Skeletal muscle tissue (tissue), 4 donors: Measurements from ENCODE around the gene PRPS1. TPM values are rescaled to one million over a fixed set of nuclear protein-coding genes. Genes with fewer than 3 reads are reported as not detected.

Experiments used
- H3K27ac ChIP-seq: one replicate; pipeline ENCODE4 v1.7.0; 2013; ENCODE audit warnings: mild to moderate bottlenecking, low read depth, low read length, inconsistent platforms
- H3K27me3 ChIP-seq, 3 donors: one replicate each; pipeline ENCODE4 v1.7.0; 2013; ENCODE audit warnings: low read length in 3 of 3; ENCODE audit not compliant: control insufficient read depth in 3 of 3, insufficient read depth in 3 of 3
- H3K36me3 ChIP-seq, 3 donors: one replicate each; pipeline ENCODE4 v1.7.0; 2013; ENCODE audit warnings: low read length in 3 of 3; ENCODE audit not compliant: control insufficient read depth in 3 of 3, insufficient read depth in 3 of 3
- H3K4me1 ChIP-seq, 3 donors: one replicate each; pipeline ENCODE4 v1.7.0; 2013; ENCODE audit warnings: low read length in 3 of 3, mild to moderate bottlenecking in 3 of 3; ENCODE audit not compliant: control insufficient read depth in 3 of 3, insufficient read depth in 3 of 3
- H3K4me3 ChIP-seq, 3 donors: one replicate each; pipeline ENCODE4 v1.7.0; 2013; ENCODE audit warnings: low read length in 3 of 3
- H3K9ac ChIP-seq, 3 donors: one replicate each; pipeline ENCODE4 v1.7.0; 2013; ENCODE audit warnings: low read length in 3 of 3, mild to moderate bottlenecking in 3 of 3, moderate library complexity in 2 of 3, low read depth in 1 of 3
- H3K9me3 ChIP-seq, 3 donors: one replicate each; pipeline ENCODE4 v1.7.0; 2013; ENCODE audit warnings: low read length in 3 of 3; ENCODE audit not compliant: control insufficient read depth in 3 of 3
- total RNA-seq: library from RNA; depleted of rRNA; stranded (reverse); fragments of >200 nt; gene quantifications from one replicate; pipeline ENCODE4 v1.2.3, GENCODE V29; 2014
- donor health status: Osteomylitis.

The PRPS1 gene
- total RNA-seq, 1 donor from 2014 or later = 23.0 TPM

DNA sequence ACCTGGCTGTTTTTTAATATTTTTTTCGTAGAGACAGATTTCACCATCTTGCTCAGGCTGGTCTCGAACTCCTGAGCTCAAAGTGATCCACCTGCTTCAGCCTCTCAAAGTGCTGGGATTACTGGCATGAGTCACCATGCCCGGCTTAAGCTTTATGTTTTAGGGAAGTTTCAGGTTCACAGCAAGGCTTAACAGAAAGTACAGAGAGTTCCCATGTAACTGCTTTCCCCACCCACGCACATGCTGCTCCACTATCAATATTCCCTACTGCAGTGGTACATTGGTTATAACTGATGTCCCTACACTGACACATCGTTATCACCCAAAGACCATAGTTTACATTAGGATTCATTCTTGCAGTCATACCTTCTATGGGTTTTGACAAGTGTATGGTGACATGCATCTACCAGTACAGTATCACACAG lies 62.7 kb downstream of the PRPS1 start:
- Histone ChIP-seq H3K4me3 (no peak overlapping the region), H3K9ac (no peak overlapping the region), H3K27me3 (no peaks in the 10 kb centered on the region), H3K36me3 (no peaks in the 10 kb centered on the region), H3K9me3 (no peaks in the 10 kb centered on the region), H3K27ac (no peak overlapping the region), H3K4me1 (no peaks in the 10 kb centered on the region)

DNA sequence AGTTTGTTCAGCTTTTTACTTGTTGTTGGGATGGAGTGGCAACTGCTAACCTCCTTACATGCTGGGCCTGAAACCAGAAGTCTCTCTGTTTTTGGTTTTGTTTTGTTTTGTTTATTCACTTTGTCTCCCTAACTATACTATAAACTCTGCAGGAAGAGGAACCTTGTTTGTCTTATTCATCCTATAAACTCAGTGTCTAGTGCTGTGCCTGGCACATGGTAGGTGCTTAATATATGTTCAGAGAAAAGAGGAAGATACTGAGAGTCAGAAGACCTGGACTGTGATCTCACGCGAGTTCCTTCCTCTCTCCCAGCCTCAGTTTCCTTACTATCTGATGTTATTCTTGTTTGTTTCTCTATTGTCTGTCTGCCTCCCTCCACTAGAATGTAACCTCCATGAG lies 71.3 kb downstream of the PRPS1 start:
- Histone ChIP-seq H3K4me1 (peaks cover 0 to 6% (median 4%) of the 10 kb centered on the region in 3 donors), H3K4me3 (no peak overlapping the region), H3K27ac (no peak overlapping the region), H3K9me3 (no peaks in the 10 kb centered on the region), H3K36me3 (no peaks in the 10 kb centered on the region), H3K27me3 (no peaks in the 10 kb centered on the region), H3K9ac (no peak overlapping the region)

GRCh38 chrX:107700317-107700774 lies 72.0 kb downstream of the PRPS1 start:
- H3K4me3 ChIP-seq = no peak overlapping the region
- no peaks in the 10 kb centered on the region for H3K9me3 ChIP-seq
- no peak overlapping the region for H3K9ac ChIP-seq
- H3K27me3 ChIP-seq = peaks cover 0 to 3% (median 0%) of the 10 kb centered on the region in 3 donors
- H3K27ac ChIP-seq = no peak overlapping the region
- peaks cover 0 to 6% (median 4%) of the 10 kb centered on the region in 3 donors for H3K4me1 ChIP-seq
- no peaks in the 10 kb centered on the region for H3K36me3 ChIP-seq

Other genes starting within 250 kb of the PRPS1 start
- under 0.01 TPM for gene FRMPD3, start 178.9 kb upstream of the PRPS1 start, total RNA-seq
- gene TSC22D3, start 147.3 kb downstream of the PRPS1 start, total RNA-seq = 30.3 TPM
- 1.0 TPM for gene NCBP2L, start 149.2 kb downstream of the PRPS1 start, total RNA-seq
- 17.7 TPM for gene MID2, start 197.4 kb downstream of the PRPS1 start, total RNA-seq